GM03348 (cell line): Measurements from ENCODE around the gene RAB25.

Experiments used
- DNase-seq: peaks from one replicate; pipeline ENCODE4 v3.0.0; 2012; ENCODE audit warnings: low spot score

The RAB25 gene

GRCh38 chr1:156117414-156118176 lies 56.6 kb downstream of the RAB25 start:
- DNase-seq, result no peak

GRCh38 chr1:156118177-156118868 lies 57.4 kb downstream of the RAB25 start:
- peak; percentile 33 for DNase-seq

- peak; percentile 83 for DNase-seq
Observed at GRCh38 chr1:156119503-156120209, 58.7 kb downstream of the RAB25 start.
